ENCODE measurements around the gene ATP7B.

DNA sequence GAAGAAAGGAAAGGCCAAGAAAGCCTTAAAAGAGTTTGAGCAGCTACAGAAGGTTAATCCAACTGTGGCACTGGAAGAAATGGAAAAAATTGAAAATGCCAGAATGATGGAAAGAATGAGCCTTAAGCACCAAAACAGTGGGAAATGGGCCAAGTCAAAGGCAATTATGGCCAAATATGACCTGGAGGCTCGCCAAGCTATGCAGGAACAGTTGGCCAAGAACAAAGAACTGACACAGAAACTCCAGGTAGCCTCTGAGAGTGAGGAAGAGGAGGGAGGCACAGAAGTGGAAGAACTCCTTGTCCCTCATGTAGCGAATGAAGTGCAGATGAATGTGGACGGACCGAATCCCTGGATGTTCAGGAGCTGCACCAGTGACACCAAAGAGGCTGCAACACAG lies 18.3 kb upstream of the ATP7B start:
- TF ChIP-seq MYC (IDR thresholded peaks at IDR 0.05; ENCODE audit: low read depth, low read length) (no peak), POLR2A (IDR thresholded peaks at IDR 0.05; ENCODE audit: extremely low read depth, insufficient read length) (no peak)
- TF ChIP-seq, protein P1, sequence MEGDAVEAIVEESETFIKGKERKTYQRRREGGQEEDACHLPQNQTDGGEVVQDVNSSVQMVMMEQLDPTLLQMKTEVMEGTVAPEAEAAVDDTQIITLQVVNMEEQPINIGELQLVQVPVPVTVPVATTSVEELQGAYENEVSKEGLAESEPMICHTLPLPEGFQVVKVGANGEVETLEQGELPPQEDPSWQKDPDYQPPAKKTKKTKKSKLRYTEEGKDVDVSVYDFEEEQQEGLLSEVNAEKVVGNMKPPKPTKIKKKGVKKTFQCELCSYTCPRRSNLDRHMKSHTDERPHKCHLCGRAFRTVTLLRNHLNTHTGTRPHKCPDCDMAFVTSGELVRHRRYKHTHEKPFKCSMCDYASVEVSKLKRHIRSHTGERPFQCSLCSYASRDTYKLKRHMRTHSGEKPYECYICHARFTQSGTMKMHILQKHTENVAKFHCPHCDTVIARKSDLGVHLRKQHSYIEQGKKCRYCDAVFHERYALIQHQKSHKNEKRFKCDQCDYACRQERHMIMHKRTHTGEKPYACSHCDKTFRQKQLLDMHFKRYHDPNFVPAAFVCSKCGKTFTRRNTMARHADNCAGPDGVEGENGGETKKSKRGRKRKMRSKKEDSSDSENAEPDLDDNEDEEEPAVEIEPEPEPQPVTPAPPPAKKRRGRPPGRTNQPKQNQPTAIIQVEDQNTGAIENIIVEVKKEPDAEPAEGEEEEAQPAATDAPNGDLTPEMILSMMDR (IDR thresholded peaks at IDR 0.05; ENCODE audit: low read depth, low read length) = no peak
